Neural crest cell (in vitro differentiated cells): ENCODE results near the gene MEG3. TPM values are rescaled to one million over a fixed set of nuclear protein-coding genes. Genes with fewer than 3 reads are reported as not detected.

Source experiments
- DNase-seq: peaks from one replicate; pipeline ENCODE4 v3.0.0; 2021; ENCODE audit warnings: low read depth, mixed read lengths, low spot score
- H3K27ac Mint-ChIP-seq: one replicate; pipeline ENCODE4 v1.8.0; 2021; ENCODE audit warnings: mild to moderate bottlenecking, mixed read lengths; ENCODE audit not compliant: unreplicated experiment
- H3K27me3 Mint-ChIP-seq: 2 replicates; pipeline ENCODE4 v1.8.0; 2021; ENCODE audit warnings: low read depth, mild to moderate bottlenecking, mixed read lengths
- H3K36me3 Mint-ChIP-seq: 2 replicates; pipeline ENCODE4 v1.8.0; 2021; ENCODE audit warnings: low read depth, mild to moderate bottlenecking, mixed read lengths
- H3K4me1 Mint-ChIP-seq: 2 replicates; pipeline ENCODE4 v1.8.0; 2021; ENCODE audit warnings: mixed read lengths
- H3K4me3 Mint-ChIP-seq: one replicate; pipeline ENCODE4 v1.8.0; 2021; ENCODE audit warnings: mild to moderate bottlenecking, mixed read lengths
- H3K9me3 Mint-ChIP-seq: 2 replicates; pipeline ENCODE4 v1.8.0; 2021; ENCODE audit warnings: mixed read lengths
- CTCF ChIP-seq: fragments of 200-600 bp; sonication (generic); conservative IDR thresholded peaks from 2 replicates; pipeline ENCODE4 v1.5.0; 2021; ENCODE audit warnings: antibody characterized with exemption, mild to moderate bottlenecking
- total RNA-seq: library from RNA; stranded (reverse); gene quantifications from 2 replicates; pipeline ENCODE4 v1.2.1, GENCODE V29; 2021

MEG3 gene
- total RNA-seq, 1 donor from 2014 or later = 1.0 TPM

DNA sequence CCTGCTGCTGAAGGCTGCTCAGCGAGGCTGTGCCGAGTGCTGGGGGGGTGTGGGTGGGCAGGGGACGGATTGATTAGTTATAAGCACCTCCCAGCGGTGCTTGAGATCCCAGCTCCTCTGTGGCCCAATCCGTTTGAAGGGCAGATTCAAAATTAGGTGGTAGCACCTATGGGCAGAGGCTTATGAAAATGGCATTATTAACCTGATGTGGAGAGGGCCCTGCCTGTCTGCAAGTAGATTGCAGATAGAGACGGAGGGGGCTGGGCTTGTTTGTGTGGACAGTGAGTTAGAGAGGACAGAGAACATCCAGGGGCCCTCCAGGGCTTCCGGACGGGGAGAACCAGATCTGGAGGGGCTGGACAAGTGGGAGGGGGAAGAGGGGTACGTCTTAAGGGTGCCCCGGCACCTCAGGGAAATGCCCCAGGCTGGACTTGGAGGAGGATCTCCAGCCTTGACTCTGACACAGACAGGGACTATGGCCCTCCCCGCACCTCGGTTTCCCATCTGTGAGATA lies 77.8 kb downstream of the MEG3 start, which contains the start of gene RTL1:
Gene RTL1, minus strand, starts transcription at position 51 of the 514 bp plus-strand sequence. CDS start 18,934 bp downstream, outside the sequence.
- H3K27me3 Mint-ChIP-seq = peaks cover 61% of the 10 kb centered on the region
- peak within 1 kb of the TSS; percentile 87 for H3K4me3 Mint-ChIP-seq
- peak within 1 kb of the TSS; percentile 50 for H3K27ac Mint-ChIP-seq
- DNase-seq = no peak
- no peak for TF ChIP-seq CTCF
- H3K4me1 Mint-ChIP-seq = peaks cover 59% of the 10 kb centered on the region
- no peaks in the 10 kb centered on the region for H3K36me3 Mint-ChIP-seq
- H3K9me3 Mint-ChIP-seq = no peaks in the 10 kb centered on the region

DNA sequence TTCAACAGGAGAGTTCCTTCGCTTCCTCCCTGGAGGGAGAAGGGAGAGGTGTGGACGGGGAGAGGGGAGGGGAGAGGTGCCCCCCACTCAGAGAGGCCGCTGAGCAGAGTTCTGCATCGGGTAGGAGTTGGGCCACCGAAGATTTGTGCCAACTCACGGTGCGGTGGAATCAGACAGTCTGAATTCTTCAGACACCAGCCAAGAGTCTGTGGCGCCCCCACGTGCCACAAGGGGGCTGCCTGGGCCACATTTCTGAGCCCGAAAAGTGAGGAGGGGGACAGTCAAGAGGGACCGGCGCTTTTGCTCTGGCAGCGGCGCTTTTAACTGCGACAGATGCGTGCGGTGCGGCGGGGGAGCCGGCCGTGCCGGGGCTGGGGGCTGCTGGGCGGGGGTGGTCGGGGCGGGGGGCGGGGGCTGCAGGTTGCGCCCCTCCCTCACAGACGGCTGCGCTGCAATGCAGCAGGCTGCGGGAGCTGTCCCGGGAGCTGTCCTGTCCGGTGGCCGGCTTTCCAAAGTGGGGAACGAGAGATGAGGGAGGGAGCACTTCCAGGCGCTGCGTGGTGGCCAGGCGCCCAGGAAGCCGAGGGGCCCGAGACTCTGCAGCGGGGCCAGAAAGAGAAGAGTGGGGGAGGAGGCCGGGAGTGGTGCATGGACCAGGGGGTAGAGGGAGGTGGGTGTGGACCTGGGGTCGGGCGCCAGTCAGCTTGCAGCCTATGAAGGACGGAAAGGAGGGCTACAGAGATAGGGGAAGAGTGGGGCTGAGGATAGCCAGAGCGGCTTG lies 78.6 kb downstream of the MEG3 start:
- Mint-ChIP-seq H3K9me3 (no peaks in the 10 kb centered on the region), H3K27me3 (peaks cover 58% of the 10 kb centered on the region), H3K36me3 (no peaks in the 10 kb centered on the region), H3K4me3 (peak overlapping the region; percentile 87), H3K4me1 (peaks cover 51% of the 10 kb centered on the region), H3K27ac (peak overlapping the region; percentile 50)
- TF ChIP-seq CTCF = peak; percentile 69
- peak; percentile 68 for DNase-seq

DNA sequence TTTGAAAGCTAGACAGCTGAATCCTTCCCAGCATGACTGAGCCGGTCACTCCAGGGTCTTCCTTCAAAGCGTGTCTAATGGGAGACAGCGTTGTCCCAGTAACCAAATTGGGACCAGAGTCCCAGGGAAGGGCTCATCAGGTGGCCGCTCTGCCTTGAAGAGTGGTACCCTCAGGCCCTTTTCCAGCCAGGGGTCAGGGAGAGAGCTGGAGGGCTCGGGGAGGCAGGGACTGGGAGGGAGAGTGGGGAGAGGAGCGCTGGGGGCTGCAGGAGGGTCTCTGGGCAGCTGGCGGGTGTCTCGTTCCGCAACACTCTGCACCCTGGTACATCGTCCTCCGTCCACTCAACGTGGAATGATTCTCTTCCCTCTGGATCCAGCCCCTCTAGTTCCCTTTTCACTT lies 79.2 kb downstream of the MEG3 start:
- no peak for DNase-seq
- H3K4me1 Mint-ChIP-seq = peaks cover 44% of the 10 kb centered on the region
- no peaks in the 10 kb centered on the region for H3K9me3 Mint-ChIP-seq
- no peaks in the 10 kb centered on the region for H3K36me3 Mint-ChIP-seq
- H3K27ac Mint-ChIP-seq = no peak overlapping the region
- no peak for TF ChIP-seq CTCF
- H3K4me3 Mint-ChIP-seq = peak overlapping the region; percentile 87
- peaks cover 56% of the 10 kb centered on the region for H3K27me3 Mint-ChIP-seq

DNA sequence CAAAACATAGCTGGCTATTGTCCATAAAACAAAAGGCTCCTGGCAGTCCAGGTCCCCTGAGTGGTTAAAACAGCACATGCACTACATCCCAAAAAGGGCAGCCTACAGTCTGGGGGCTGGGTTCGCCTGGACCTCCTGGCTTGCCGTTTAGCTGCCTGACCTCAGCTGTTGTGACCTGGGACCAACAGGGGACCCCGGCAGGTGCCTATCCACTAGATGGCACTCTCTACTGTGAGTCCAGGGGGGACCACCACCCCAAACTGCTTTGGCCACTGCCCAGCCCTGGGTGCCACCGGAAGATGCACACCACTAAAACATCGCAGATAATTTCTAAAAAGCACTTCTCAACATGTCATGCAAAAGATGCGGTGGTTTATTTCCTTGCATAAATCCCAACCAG lies 80.5 kb downstream of the MEG3 start:
- H3K27me3 Mint-ChIP-seq = peaks cover 51% of the 10 kb centered on the region

DNA sequence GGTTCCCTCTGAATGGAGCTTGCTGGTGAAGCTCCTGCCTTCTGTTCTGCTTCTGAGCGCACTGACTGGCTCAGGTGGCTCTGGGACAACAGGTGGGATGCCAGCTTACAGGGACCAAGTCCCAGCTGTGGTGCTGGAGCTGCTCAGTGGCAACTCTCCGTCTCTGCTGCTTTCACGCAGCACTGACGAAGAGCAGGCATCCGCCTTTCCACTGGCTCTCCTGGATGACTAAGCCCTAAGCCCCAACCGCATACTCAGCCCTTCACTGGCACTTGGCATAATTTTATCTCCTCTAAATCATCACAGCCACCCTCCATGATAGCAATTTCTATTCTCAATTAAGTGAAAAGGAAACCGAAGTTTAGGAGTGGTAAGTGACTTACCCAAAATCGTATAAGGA lies 81.3 kb downstream of the MEG3 start:
- Mint-ChIP-seq H3K9me3 (no peaks in the 10 kb centered on the region), H3K4me1 (peaks cover 31% of the 10 kb centered on the region), H3K27ac (no peak overlapping the region), H3K36me3 (no peaks in the 10 kb centered on the region), H3K27me3 (peaks cover 50% of the 10 kb centered on the region), H3K4me3 (no peak overlapping the region)
- no peak for DNase-seq
- no peak for TF ChIP-seq CTCF

More for the DNA sequence above, 80.5 kb downstream of the MEG3 start:
- no peak for DNase-seq
- peak; percentile 46 for TF ChIP-seq CTCF
- H3K36me3 Mint-ChIP-seq = no peaks in the 10 kb centered on the region
- peak overlapping the region; percentile 87 for H3K4me3 Mint-ChIP-seq
- no peak overlapping the region for H3K27ac Mint-ChIP-seq
- peaks cover 34% of the 10 kb centered on the region for H3K4me1 Mint-ChIP-seq
- no peaks in the 10 kb centered on the region for H3K9me3 Mint-ChIP-seq
